HG03460 (cell line): ENCODE results near the gene NEDD4L.

ENCODE experiments used
- ATAC-seq: cut with Tn5 transposase; IDR thresholded peaks from one replicate; pipeline ENCODE4 v1.9.1; 2021; ENCODE audit not compliant: unreplicated experiment

The NEDD4L gene

GRCh38 chr18:58091099-58091611 is 47.1 kb downstream of the NEDD4L start:
- ATAC-seq, result peak; percentile 91

- no peak for ATAC-seq
Observed at GRCh38 chr18:58093311-58093803, 49.3 kb downstream of the NEDD4L start.

DNA sequence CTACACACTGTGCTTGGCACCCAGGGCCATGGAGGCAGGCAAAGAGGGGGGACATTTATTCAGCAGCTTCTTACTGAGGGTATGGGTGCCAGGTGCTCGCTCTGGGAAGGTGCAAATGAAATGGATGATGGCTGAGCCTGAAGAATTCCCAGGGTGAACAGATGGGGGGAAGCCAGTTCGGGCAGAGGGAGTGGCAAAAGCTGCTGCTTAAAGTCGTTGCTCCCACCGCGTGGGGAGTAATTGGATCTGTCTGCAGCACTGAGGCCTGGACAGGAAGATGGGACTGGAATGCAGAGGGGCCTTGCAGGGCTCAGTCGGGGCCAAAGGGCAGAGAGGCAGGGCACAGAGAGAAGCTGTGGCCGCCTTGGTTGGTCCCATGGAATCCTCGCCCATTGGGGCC is 51.2 kb downstream of the NEDD4L start:
- ATAC-seq, result no peak

DNA sequence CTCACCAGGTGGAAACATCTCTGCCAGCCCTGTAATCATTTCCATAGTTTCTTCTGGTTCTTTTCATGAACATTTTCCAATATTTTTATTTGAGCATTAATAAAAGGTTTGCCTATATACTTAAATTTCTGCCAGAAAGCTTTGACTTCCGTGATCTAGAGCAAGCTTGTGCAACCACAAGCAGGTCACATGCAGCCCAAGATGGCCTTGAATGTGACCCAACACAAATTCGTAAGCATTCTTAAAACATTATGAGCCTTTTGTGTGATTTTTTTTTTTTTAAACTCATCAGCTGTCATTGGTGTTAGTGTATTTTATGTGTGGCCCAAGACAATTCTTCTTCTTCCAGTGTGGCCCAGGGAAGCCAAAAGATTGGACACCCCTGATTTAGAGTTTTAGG is 51.6 kb downstream of the NEDD4L start:
- no peak for ATAC-seq

DNA sequence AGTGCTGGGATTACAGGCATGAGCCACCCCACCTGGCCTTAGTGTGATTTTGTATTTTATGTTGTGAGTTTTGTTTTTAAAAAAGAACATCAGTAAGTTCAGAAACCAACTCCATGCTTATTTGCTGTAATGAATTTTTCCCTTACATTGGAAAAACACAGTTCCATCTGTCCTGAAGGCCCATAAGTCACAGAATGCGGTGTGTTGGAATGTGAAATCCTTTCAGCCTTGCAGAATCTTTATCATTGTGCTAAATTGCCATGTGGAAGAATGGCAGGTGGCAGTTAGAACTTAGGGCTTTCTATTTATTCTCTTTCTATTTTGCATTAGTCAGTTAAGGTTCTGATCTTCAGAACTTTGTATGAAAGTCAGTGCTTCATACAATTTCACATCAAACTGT is 52.6 kb downstream of the NEDD4L start:
- ATAC-seq, result no peak

GRCh38 chr18:58097121-58097906 is 53.3 kb downstream of the NEDD4L start:
- no peak for ATAC-seq

DNA sequence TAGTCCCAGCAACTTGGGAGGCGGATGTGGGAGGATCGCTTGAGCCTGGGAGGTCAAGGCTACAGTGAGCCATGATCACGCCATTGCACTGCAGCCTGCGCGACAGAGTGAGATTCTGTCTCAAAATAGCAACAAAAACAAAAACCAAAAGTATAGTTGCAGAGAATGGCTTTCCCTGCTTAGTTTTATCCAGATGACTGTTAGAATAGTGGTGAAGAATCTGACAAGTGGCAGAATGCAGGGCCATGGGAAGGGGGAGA is 53.8 kb downstream of the NEDD4L start:
- no peak for ATAC-seq

DNA sequence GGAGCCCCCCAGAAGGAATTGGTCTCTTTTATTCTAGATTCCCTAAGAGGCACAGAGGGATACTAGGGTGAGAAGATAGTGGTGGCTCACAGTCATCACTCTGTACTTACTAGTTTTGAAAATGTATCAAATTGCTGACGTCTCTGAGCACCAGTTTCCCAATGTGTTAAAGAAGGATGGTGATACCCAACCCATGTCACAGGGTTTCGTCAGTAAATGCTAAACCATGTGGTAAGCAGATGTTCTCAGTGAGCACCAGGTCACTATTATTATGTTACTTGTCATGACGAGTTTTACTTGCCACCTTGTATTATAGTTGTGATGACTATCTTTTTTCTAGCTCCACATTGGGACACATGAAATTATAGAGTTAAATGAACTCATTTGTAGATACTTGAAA is 54.7 kb downstream of the NEDD4L start:
- ATAC-seq, result no peak

DNA sequence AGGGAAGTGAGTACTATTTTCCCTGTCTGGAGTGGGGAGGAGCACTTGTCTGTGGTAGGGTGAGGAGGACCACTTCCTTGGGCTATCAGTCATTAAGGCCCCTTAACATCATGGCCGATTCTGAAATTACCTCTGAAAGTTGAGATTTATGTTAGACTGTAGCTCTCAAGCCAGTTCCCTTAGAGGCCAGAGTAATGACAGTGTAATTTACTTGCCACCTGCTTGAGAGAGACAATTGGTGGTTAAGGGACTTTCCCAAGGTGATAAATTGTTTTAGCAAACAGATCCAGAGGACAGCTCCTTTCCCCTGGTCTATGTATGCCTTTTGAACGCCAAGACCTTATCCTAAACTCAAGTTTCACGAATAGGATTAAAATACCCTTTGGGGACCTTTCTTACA is 56.1 kb downstream of the NEDD4L start:
- no peak for ATAC-seq

- no peak for ATAC-seq
Observed at GRCh38 chr18:58101291-58101794, 57.3 kb downstream of the NEDD4L start.

GRCh38 chr18:58102018-58102417 is 58.0 kb downstream of the NEDD4L start:
- ATAC-seq, result no peak

DNA sequence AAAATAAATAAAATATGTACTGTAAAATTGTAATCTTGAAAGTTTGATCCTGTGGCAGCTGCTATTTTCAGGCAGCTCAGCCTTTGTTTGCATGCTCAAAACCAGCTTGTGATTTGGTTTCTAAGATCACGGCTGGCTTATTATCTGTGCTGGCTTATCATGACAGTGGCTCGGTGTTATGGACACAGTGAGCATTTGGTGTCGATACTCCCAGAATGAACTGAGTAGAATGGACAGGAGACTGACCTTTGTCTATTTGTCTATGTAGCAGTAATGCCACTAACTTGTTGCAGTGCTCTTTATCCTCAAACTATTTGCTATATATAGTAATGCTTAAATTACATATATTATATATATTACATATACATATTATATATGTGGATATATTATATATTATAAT is 58.8 kb downstream of the NEDD4L start:
- ATAC-seq, result no peak

DNA sequence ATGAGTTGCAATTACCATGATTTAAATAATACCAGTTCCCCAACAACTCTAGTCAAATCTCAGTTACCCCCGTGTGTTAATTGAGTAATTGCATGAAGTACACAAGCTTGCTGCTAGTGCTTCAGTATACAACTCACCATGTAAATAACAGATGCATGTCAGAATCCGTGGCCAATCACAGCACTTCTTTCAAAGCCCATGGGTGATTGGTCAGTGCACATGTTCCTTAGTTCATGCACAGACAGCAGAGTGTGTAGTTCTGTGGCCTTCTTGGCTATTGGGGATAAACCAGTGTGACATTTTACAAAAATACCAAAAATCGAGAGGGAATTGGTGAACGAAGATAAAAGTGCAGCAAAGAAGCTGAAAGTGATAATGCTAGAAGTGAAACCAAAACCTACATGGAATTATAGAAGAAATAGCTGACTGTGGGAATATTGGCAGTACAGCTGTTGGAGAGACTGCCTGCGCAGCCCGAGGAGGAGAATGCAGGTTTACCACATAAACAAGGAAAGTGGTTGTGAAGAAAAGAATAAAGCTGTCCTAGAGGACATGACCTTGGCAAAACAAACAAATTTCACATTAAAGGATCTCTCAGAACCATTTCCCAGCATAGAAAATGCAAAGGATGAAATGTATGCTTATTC is 59.4 kb downstream of the NEDD4L start:
- no peak for ATAC-seq

- no peak for ATAC-seq
Observed at GRCh38 chr18:58104096-58104495, 60.1 kb downstream of the NEDD4L start.

GRCh38 chr18:58105206-58105887 is 61.3 kb downstream of the NEDD4L start:
- ATAC-seq, result no peak

DNA sequence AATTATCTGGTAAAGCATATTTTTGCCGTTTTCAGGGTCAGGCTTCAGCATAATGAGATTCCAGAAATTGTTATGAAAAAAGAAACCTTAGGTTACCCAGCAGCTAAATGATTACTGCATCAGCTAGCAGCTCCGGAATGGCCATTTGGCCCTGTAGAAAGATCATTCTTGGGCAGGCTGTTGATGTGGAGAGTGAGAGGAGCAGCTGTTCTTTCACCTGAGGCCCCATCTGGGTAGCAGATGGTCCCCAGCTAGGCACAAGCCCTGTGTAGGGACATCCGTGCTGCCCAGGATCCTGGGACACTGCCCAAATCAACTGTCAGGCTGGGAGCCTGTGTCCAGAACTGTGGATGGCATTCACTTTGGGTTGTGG is 61.8 kb downstream of the NEDD4L start:
- no peak for ATAC-seq

DNA sequence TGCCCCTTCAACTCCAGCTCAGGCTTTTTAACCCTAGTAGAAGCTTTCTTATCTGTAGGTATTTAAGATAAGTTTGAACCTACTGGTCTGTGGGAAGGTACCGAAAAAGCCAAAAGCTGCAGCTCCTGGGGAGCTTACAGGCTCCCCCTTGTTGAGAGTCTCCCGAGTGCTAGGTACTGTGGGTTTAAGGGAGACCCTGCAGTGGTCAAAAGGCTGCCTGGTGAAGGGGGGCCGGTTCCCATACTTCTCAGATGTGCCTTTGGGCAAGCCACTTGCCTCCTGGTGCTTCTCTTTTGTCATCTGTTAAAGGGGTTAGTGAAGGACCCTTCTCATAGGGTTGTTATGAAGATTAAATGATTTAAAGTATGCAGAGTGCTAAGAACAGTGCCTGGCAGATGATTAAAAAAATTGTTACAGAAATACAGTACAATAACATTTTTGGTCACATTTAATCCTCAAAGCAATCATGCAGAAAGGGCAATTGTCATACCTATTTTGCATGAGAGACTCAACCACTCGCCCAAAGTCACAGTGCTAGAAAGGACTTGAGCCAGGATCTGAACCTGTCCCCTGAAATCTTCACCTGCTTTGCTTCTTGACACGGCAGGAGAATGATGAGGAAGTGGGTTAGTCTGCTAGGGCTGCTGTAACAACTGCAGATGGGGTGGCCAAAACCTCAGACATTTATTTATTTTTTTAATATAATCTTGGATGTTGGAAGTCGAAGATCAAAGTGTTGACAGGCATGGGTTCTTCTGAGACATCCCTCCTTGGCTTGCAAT is 62.5 kb downstream of the NEDD4L start:
- no peak for ATAC-seq

- ATAC-seq, result no peak
Observed at GRCh38 chr18:58109256-58109655, 65.2 kb downstream of the NEDD4L start.

GRCh38 chr18:58110398-58110797 is 66.4 kb downstream of the NEDD4L start:
- ATAC-seq, result no peak

DNA sequence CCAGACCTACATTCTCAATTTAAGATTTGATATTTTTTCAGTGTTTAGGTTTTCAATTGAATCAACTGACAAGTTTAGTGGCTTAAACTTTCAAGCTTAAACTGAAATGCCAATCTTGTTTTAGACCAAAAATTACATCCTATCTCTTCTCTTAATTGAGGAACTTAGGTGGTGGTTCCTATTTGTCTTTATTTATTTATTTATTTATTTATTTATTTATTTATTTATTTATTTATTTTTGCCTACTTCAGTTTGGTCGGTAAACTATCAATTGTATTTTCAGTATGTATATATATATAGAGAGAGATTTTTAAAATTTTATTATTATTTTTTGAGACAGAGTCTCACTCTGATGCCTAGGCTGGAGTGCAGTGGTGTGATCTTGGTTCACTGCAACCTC is 68.1 kb downstream of the NEDD4L start:
- no peak for ATAC-seq

DNA sequence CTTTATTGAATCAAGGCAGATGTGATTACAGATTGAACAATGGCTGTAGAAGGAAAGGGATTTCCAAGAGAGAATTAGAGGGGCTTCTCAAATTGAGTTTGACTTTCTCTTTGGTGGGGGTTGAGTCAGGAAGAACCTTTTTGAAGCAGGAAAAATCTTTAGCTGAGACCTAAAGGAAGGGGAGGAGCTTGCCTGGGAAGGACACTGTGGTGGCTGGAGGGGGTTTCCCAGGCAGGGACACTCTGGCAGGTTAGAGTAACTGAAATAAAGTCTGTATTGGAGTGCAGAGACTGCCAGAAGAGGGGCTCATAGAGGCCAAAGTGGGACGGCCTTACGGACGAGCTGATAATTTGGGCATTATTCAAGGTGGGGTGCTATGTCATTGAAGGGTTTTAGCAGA is 69.3 kb downstream of the NEDD4L start:
- ATAC-seq, result peak; percentile 78
